GM19397 (cell line): ENCODE data around the gene CCDC201.

Source experiments
- ATAC-seq: cut with Tn5 transposase; IDR thresholded peaks from one replicate; pipeline ENCODE4 v1.9.1; 2021; ENCODE audit warnings: mild to moderate bottlenecking, moderate library complexity; ENCODE audit not compliant: unreplicated experiment

The CCDC201 gene, protein sequence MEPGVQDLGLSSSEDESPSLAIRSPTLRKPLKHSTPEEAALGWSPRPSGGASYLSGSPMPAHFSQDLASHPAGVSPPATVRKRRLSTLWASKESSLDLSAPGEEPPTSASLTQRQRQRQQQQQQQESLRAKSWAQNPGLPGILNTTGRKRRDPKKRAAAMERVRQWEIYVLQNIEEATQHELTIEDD

DNA sequence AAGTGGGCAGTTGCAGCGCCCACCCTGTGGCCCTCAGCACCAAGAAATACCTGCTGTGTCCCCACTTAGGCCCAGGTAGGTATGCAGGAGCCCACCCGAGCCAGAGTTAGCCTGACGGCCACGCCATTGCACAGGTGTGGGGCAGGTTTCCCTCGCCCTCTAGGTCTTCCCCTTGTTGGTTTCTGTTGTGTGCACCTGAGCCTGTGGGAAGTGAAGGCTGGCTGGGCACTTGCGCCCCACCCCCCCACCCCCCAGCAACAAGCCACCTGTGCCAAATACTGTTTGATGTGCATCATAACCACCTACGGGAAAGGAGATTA is at the start of gene CCDC201:
TSS of gene CCDC201 (minus strand) at position 48 of the 320 bp plus-strand sequence. CDS start 75 bp downstream, outside the sequence.
- no peak for ATAC-seq

DNA sequence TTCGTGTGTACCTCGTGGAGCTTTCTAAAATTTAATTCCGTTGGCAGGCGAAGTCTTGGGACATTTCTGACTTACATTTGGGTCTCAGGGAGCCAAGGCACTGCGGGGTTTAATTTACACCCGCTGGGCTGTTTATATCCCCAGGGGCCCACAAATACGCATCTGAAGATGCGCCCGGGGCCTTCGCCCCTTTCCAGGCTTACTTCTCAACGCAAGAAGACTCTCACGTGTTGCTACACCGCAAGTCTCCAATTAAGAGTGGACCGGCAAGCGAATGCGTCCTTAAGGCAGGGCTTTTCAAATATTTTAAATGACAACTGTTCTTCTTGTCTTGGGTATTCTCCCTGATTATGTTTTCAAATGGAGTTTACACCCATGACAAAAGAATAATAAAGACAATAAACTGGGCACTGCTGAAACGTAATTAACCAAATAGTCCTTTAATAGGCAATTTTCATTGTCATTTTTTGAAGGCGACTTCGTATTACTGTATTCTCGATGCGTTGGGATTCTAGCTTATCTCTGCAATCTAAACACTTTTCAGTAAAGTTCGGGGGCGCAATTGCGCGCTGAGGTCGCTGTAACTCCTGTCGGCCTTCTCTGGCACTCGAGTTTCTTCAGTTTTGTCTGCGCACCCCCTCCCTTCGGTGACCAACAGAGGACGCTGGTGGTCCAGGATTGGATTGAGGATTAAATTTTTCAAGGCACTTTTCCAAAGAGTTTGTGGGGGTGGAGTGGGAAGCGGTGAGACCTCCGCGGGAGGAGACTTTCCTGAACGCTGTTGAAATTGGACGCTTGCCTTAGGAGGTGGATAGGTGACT is 49.0 kb upstream of the CCDC201 start:
- ATAC-seq: no peak

DNA sequence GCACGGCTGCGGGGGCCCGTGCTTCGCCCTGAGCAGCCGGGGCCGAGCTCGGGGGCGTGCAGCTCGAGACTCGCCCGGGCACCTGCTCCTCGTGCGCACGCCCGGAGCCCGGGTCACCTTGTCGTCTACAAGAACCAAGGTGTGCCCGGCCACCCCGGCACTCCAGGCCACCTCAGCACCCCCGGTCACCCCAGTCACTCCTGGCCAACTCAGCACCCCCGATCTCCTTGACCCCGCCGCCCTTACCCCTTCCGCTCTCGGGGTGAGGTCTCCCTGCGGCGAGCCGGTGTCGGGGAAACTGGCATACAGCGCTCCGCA is 48.5 kb upstream of the CCDC201 start:
- ATAC-seq: no peak

DNA sequence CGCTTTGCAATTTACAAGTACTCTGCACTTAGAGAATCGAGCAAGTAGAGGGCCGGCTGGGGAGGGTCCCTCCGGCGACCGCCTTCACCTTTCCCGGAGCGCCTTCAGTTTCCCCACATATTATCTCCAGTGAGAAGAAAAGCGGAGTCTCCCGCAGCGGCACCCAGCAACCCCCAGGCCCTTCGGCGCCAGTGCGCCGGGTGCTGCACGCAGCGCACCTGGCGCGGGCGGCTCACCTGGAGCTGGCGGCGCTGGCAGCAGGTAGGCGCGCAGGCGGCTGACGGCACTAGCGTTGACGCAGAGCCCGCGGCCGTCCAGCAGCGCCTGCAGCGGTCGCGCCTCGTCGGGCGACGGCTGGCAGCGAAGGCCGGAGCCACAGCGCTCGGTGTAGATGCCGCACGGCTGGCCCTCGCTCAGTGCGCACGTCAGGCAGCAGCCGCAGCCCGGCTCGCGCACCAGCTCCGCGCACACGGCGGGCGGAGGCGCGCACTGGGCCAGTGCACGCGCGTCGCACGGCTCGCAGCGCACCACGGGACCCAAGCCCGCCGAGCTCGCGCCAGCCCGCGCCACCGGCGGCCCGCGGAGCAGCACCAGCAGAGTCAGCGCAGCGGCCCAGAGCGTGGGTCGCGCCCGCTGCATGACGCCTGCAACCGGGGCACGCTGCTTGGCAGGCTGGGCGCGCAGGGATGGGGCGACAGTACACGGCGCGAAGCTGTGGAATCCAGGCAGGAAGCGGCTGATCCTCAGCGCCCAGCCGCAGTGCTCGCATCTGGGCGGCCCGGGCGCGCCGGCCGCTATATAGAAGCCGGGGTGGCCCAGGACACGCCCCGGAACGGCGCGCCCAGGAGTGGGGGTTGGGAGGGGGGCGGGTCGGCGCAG is 47.9 kb upstream of the CCDC201 start, which contains the start of gene IGFBP3:
TSS of gene IGFBP3 (minus strand) at position 771 of the 879 bp plus-strand sequence. CDS start at position 639, 132 bp downstream.
- ATAC-seq: no peak

DNA sequence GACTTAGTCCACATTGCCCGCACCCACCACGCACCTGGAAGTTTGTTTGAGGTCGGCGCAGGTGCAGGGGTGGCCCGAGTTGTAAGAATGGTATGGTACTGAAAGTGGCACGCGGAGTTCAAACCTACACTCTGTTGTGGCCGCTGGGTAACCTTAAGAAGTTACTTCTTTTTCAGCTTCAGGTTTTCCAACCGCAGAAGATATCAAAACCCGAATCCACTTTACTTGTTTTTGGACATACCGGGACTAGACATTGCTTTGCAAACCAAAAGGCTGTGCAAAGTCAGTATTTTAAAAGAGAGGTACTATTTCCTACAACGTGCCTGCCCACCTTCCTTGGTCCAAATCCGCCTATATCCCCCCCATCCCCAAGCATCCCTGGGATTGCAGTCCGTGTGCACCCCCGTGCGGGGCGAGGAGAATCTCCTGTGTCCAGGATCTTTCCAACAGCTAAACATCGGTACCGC is 47.1 kb upstream of the CCDC201 start:
- ATAC-seq: no peak

DNA sequence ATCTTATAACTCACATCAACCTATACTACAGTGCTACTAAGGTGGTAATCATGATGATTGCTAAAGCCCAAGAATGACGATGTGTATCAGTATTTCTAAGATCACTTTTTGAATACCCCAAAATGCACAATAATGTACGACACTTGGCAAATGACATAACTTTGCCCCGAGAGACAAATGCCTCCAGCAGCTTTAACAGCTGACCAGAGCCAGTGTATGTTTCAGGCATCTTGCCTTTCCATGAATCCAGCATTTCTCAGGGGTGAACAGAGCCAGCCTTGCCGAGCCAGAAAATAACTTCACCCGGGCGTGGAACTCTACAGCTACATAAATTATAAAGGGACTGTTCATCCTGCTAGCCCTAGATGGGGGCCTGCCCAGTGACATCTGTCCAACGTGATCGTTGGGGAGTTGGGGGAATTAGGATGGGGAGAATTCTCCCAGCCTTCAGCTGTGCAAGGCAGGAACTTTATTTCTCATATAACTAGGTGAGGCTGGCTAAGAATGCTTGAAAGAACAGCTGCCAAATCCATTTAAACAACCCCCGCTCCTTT is 46.4 kb upstream of the CCDC201 start:
- ATAC-seq: no peak

DNA sequence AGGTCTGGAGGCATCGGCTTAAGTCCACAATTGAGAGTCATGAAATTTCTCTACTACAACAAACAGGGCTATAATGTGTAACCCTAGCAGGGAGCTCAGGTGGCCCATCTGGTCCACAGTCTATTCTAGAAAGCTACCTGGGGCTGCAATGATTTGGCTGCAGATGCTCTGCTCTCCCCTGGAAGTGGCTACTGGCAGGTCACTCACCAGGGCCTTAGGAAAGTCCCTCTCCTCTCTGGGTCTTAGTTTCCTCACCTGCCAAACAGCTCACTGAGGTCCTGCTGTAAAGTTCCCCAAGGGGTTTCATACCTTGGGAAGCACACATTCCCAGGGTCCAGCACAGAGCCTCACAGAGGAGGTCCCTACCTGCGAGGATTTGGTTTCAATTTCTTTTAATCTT is 45.7 kb upstream of the CCDC201 start:
- no peak for ATAC-seq

DNA sequence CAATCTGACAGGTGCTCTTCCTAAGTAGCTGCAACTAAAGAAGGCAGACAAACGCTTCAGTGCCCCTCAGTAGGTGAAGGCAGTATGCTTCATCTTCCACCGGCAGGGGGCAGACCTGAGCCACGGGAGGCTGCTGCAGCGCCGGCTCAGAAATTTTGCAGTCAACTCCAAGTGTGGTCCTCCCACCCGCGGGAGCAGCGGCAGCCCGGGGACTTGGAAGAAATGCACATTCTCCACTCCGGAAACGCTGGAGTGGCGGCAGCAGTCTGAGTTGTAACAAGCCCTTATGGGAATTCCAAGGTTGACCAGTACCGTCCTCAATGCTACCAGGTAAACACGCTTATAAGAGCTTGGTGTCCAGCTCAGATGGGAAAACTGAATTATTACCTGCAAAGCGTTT is 44.8 kb upstream of the CCDC201 start:
- no peak for ATAC-seq

DNA sequence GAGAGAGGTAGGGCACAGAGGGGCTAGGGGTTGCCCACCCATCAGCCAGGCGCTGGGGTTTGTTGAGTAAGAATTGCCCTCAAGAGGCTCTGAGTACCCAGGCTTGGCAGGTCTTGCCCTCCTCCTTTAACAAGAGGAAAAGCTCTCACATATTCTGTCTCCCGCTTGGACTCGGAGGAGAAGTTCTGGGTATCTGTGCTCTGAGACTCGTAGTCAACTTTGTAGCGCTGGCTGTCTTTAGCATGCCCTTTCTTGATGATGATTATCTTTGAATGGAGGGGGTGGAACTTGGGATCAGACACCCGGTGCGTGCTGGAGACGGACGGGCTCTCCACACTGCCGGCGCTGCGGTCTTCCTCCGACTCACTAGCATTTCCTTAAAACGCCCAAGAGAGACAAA is 44.2 kb upstream of the CCDC201 start:
- no peak for ATAC-seq

DNA sequence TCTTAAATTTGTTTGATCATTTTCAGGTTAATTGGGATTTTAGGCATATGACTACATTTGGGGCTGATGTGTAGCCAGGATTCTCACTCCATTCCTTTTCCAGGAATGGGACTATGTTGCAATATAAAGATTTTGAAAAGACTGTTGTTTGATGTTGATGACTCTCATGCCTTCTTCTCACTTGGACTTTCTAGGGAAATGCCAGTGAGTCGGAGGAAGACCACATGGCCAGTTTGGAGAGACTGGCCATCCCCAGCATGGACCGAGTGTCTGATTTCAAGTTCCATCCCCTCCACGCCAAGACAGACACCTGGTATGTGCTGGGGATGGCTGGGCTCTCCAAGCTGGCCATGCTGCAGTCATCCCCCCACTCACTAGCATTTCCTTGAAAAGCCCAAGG is 42.7 kb upstream of the CCDC201 start:
- no peak for ATAC-seq

DNA sequence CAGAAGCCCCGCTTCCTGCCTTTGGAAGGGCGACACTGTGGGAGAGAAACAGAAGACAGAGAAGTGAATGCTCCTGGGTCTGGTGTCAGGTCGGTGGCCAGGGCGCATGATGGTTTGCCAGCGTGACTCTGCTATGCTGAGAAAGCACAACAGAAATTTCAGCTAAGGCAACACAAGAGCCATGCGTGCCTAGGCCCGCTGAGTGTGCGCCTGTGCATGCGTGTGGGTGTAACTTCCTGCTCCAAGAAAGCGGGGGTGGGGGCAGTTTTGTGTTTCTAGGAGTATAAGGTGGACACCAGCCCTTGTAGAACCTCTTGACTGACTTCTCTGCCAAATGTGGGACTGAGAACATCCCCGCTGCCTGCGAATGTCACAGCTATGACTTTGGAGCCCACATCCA is 42.0 kb upstream of the CCDC201 start:
- no peak for ATAC-seq

DNA sequence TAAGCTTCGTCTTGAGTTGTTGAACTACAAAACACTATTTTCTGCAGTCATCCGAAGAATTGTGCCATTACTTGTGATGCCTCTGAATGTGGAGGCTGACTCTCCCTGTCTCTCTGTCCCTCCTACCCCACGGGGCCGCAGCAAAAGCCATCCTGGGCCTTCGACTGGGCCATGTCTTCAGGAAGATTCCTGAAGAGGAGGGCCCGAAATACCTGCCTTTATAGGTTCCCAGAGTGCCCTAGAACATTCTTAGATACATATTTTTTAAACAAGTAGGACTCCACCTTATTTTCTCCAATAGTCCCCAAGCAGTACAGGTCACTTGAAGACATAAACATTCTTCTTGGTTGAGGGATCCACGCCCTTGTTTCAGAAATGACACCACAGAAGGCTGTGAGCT is 40.1 kb upstream of the CCDC201 start:
- no peak for ATAC-seq

DNA sequence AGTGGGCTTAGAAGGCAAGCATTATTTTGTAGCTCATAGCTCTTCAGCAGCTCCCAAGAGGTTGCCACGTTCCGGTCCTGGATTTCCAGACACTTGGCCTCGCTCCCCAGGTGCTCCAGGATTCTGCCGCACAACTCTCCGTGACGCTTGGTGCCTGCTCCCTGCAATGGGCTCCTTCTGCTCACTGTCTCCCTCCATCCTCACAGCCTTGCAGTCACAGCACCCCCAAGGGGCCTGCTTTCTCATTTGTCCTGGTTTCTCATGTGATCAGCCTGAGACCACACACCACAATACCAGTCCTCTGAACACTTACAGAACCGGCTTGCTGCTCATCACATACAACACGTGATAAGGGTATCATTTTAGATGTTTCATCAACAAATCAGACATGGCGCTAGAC is 38.4 kb upstream of the CCDC201 start:
- no peak for ATAC-seq

DNA sequence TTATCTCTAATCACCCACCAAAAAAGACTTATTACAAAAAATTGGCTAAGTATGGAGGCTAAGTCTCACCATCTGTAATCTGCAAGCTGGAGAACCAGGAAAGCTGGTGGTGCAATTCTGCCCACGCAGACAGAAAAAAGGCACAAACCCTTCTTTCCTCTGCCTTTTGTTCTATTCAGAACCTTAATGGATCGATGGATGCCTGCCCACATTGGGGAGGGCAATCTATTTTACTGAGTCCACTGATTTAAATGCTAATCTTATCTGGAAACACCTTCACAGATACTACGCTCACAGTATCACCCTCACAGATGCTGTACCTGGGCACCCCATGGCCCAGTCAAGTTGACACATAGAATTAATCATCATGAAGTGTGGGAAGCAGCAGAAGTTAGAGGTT is 38.0 kb upstream of the CCDC201 start:
- ATAC-seq: no peak

DNA sequence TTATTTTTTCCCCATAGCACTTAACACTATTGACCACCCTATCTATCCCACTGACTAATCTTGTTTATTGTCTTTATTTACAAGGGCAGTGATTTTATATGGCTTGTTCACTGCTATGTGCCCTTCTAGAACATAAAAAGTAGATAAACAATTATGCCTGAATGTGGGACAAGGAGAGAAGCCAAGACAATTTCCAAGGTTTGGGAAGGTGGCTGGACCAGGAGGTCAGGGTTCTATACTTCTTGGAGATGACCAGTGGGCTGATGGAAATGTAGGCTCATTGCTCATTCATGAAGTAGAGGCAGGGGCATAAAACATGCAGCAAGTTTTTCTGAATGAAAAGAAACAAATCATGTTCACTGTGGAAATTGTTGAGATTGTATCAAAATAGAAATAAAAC is 36.7 kb upstream of the CCDC201 start:
- ATAC-seq: no peak

DNA sequence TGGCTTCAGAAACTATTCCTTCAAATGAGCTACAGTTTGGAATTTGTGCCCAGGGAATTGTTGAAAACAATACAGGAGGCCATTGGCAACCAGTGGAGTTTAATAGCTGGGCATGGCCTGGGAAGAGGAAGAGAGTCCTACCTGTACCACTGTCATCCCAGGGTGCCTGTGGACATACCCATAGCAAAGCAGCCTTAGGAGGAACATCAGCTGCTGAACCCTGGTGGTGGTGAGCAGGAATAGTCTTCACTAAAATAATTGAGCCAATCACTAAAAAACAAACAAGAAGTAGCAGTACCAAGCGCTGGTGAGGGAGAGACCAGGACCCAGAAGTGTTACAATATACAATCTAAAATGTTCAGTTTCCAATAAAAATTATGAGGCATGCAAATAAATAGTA is 29.9 kb upstream of the CCDC201 start:
- no peak for ATAC-seq

DNA sequence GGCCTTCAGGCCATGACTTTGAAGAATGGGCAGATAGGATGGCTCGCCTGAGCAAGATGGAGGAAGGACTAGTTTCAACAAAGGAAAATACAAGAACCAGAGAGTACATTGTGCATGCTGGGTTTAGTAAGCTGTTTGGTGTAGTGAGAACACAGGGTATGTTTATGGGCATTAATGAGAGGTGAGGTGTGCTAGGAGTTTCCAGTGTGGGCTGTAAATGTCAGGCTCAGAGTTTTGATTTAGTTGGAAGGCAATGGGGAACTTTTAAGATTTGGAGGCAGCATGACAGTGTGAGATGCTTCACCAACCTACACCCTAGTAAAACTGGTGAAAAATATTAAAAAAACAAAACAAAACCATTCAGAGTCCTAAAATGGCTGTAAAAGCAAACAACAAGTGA is 28.7 kb upstream of the CCDC201 start:
- no peak for ATAC-seq

DNA sequence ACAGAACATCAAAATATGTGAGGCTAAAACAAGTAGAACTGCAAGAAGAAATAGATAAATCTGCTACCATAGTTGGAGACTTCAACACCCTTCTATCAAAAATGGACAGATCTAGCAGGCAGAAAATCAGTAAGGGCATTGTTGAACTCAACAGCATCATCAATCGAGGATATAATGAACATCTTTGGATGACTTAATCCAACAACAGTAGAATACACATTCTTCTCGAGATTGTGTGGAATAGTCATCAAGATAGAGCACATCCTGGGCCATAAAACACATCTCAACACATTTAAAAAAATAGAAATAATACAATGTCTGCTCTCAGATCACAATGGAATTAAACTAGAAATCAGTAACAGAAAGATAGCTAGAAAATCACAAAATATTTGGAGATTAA is 25.3 kb upstream of the CCDC201 start:
- ATAC-seq: no peak

DNA sequence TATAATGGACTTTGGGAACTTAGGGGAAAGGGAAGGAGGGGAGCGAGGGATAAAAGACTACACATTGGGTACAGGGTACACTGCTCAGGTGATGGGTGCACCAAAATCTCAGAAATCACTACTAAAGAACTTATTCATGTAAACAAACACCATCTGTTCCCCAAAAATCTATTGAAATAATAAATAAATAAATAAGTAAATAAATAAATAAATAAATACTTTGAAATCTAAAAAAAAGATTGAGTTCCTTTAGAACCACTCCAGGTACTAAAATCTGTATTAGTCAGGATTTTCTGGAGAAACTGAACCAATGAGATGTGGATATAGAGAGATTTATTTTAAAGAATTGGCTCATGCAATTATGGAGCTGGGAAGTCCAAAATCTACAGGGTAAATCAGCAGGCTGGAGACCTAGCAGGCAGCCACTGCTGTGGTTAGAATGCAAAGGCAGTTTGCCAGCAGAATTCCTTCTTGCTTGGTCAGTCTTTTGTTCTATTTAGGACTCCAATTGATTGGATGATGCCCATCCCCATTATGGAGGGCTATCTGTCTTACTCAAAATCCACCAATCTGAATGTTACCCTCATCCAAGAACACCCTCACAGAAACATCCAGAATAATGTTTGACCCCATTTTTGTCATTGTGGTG is 24.3 kb upstream of the CCDC201 start:
- no peak for ATAC-seq

DNA sequence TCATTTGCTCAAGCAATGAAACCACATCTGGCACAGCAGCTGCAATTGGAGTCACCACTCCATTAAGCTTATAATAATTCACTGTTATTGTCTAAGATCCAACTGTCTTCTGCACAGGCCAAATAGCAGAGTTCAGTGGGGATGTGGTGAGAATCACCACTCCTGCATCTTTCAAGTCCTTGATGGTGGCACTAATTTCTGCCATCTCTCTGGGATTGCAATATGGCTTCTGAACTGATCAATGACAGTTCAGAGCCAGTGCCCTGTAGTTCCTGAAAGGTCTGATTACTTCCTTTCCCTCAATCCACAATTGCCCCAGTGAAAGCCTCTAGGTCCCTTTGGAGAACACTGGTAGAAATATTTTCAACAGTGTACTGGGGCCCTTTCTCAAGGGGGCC is 21.8 kb upstream of the CCDC201 start:
- no peak for ATAC-seq
